H1 (cell line): Measurements from ENCODE around the gene PAK2. TPM values are rescaled to one million over a fixed set of nuclear protein-coding genes. Genes with fewer than 3 reads are reported as not detected.

Experiments
- CTCF ChIA-PET: fragments of 300-600 bp; sonication (Branson Sonifier 250); formaldehyde crosslinking; loops from one replicate; lab custom pipeline; 2021; ENCODE audit not compliant: partially characterized antibody; lab: Charles Lee
- POLR2A ChIA-PET: fragments of 300-600 bp; sonication (Branson Sonifier 250); formaldehyde crosslinking; loops from one replicate; lab custom pipeline; 2021; ENCODE audit warnings: inconsistent platforms; ENCODE audit not compliant: partially characterized antibody; lab: Charles Lee
- DNase-seq, 2 experiments: peaks; one replicate each; pipeline versions ENCODE4 v3.0.0 to v3.0.0-alpha.2; 2010 to 2022; ENCODE audit warnings: low spot score in 2 of 2, low read depth in 1 of 2, mixed read lengths in 1 of 2
- FAIRE-seq: peaks from 2 replicates; lab custom pipeline; 2011; peaks lifted over from hg19 to GRCh38; lab: Jason Lieb, UNC
- H2AFZ ChIP-seq: 2 replicates; pipeline ENCODE4 v1.8.1; 2012; ENCODE audit warnings: low read length, inconsistent platforms
- H2AK5ac ChIP-seq: 2 replicates; pipeline ENCODE4 v1.6.1; 2013; ENCODE audit warnings: low read depth, low read length
- H2BK120ac ChIP-seq: replicated peaks from 2 replicates; pipeline ENCODE3; 2013; ENCODE audit warnings: low read depth, low read length, inconsistent platforms
- H2BK12ac ChIP-seq: 2 replicates; pipeline ENCODE4 v1.6.1; 2013; ENCODE audit warnings: low read depth, low read length
- H2BK15ac ChIP-seq: 2 replicates; pipeline ENCODE4 v1.6.1; 2013; ENCODE audit warnings: low read length
- H2BK20ac ChIP-seq: 2 replicates; pipeline ENCODE4 v1.6.1; 2013; ENCODE audit warnings: low read length
- H2BK5ac ChIP-seq: 2 replicates; pipeline ENCODE4 v1.6.1; 2013; ENCODE audit warnings: low read depth, low read length
- H3K14ac ChIP-seq: 2 replicates; pipeline ENCODE4 v1.6.1; 2013; ENCODE audit warnings: inconsistent platforms; ENCODE audit not compliant: insufficient read length
- H3K18ac ChIP-seq: 2 replicates; pipeline ENCODE4 v1.6.1; 2013; ENCODE audit warnings: low read length; ENCODE audit errors: extremely low read depth
- H3K23ac ChIP-seq: 2 replicates; pipeline ENCODE4 v1.6.1; 2013; ENCODE audit warnings: inconsistent platforms; ENCODE audit not compliant: insufficient read length
- H3K23me2 ChIP-seq: 2 replicates; pipeline ENCODE4 v1.6.1; 2013; ENCODE audit warnings: low read depth, low read length
- H3K27ac ChIP-seq: 2 replicates; pipeline ENCODE4 v1.6.1; 2011; ENCODE audit warnings: low read depth, low read length, inconsistent platforms
- H3K27me3 ChIP-seq, 4 experiments: replicated peaks in 1 of 4; 1 replicate in 1 of 4; 2 replicates in 3 of 4; pipeline versions ENCODE4 v1.6.1 to v1.8.1; 2011 to 2013; ENCODE audit warnings: low read length in 3 of 4, mild to moderate bottlenecking in 3 of 4, inconsistent platforms in 2 of 4, mixed read lengths in 2 of 4, moderate library complexity in 1 of 4; ENCODE audit not compliant: control insufficient read depth in 3 of 4, insufficient read depth in 3 of 4; ENCODE audit errors: extremely low read depth in 1 of 4
- H3K36me3 ChIP-seq, 4 experiments: 2 replicates each; pipeline versions ENCODE4 v1.6.1 to v1.8.1; 2011 to 2013; ENCODE audit warnings: mild to moderate bottlenecking in 4 of 4, low read length in 3 of 4, moderate library complexity in 2 of 4, control low read depth in 1 of 4, inconsistent platforms in 1 of 4; ENCODE audit not compliant: insufficient read depth in 4 of 4, control insufficient read depth in 2 of 4
- H3K4ac ChIP-seq: replicated peaks from 2 replicates; pipeline ENCODE3; 2013; ENCODE audit warnings: low read length, low read depth, mixed read lengths, inconsistent platforms; ENCODE audit not compliant: insufficient read length
- H3K4me1 ChIP-seq, 4 experiments: replicated peaks in 1 of 4; 1 replicate in 1 of 4; 2 replicates in 3 of 4; pipeline versions ENCODE4 v1.6.1 to v1.8.1; 2011 to 2013; ENCODE audit warnings: low read length in 3 of 4, inconsistent platforms in 2 of 4, mixed read lengths in 1 of 4; ENCODE audit not compliant: insufficient read depth in 4 of 4, control insufficient read depth in 3 of 4
- H3K4me2 ChIP-seq, 2 experiments: 2 replicates each; pipeline versions ENCODE4 v1.6.1 to v1.8.1; 2011 to 2013; ENCODE audit warnings: low read depth in 2 of 2, low read length in 2 of 2, control low read depth in 1 of 2, inconsistent platforms in 1 of 2, mild to moderate bottlenecking in 1 of 2; ENCODE audit not compliant: insufficient read depth in 1 of 2
- H3K4me3 ChIP-seq, 4 experiments: fragments of 200-600, 300-600 bp in 1 of 4; sonication (generic), shearing (Covaris generic), sonication (Bioruptor Twin) in 1 of 4; 2 replicates each; pipeline versions ENCODE4 v1.5.1 to v1.8.1; 2011 to 2016; ENCODE audit warnings: low read length in 4 of 4, low read depth in 3 of 4, control low read depth in 2 of 4, inconsistent platforms in 2 of 4, mild to moderate bottlenecking in 2 of 4, mixed read lengths in 1 of 4, moderate library complexity in 1 of 4; ENCODE audit not compliant: insufficient read depth in 2 of 4; ENCODE audit errors: extremely low read depth in 1 of 4
- H3K56ac ChIP-seq: replicated peaks from 2 replicates; pipeline ENCODE3; 2013; ENCODE audit warnings: low read depth, mild to moderate bottlenecking, mixed read lengths, low read length, inconsistent platforms; ENCODE audit not compliant: insufficient read length
- H3K79me1 ChIP-seq: 2 replicates; pipeline ENCODE4 v1.6.1; 2013; ENCODE audit warnings: low read depth, low read length, control low read depth
- H3K79me2 ChIP-seq, 2 experiments: 2 replicates each; pipeline versions ENCODE4 v1.6.1 to v1.8.1; 2012 to 2013; ENCODE audit warnings: low read length in 2 of 2, mild to moderate bottlenecking in 2 of 2, inconsistent platforms in 1 of 2; ENCODE audit not compliant: insufficient read depth in 2 of 2, control insufficient read depth in 1 of 2
- H3K9ac ChIP-seq, 4 experiments: replicated peaks in 1 of 4; 1 replicate in 1 of 4; 2 replicates in 3 of 4; pipeline versions ENCODE4 v1.6.1 to v1.8.1; 2011 to 2013; ENCODE audit warnings: low read depth in 3 of 4, low read length in 3 of 4, control low read depth in 2 of 4, mild to moderate bottlenecking in 2 of 4, moderate library complexity in 2 of 4, inconsistent platforms in 1 of 4; ENCODE audit errors: extremely low read depth in 1 of 4
- H3K9me3 ChIP-seq, 2 experiments: 2 replicates each; pipeline versions ENCODE4 v1.6.1 to v1.8.1; 2012 to 2013; ENCODE audit warnings: mild to moderate bottlenecking in 2 of 2, moderate library complexity in 2 of 2, control low read depth in 1 of 2, inconsistent platforms in 1 of 2, low read depth in 1 of 2, low read length in 1 of 2, mixed read lengths in 1 of 2; ENCODE audit not compliant: insufficient read depth in 2 of 2
- H4K20me1 ChIP-seq, 2 experiments: replicated peaks in 1 of 2; 2 replicates each; pipeline versions ENCODE3 to v1.8.1; 2011 to 2013; ENCODE audit warnings: inconsistent platforms in 2 of 2, low read length in 2 of 2, mild to moderate bottlenecking in 1 of 2; ENCODE audit not compliant: insufficient read depth in 2 of 2, control insufficient read depth in 1 of 2
- H4K5ac ChIP-seq: 2 replicates; pipeline ENCODE4 v1.6.1; 2013; ENCODE audit warnings: low read length, low read depth, mixed read lengths, inconsistent platforms; ENCODE audit not compliant: insufficient read length
- H4K8ac ChIP-seq: 2 replicates; pipeline ENCODE4 v1.8.0; 2013; ENCODE audit warnings: mild to moderate bottlenecking, moderate library complexity, low read length, inconsistent platforms; ENCODE audit not compliant: insufficient read depth; ENCODE audit errors: extremely low read depth
- H4K91ac ChIP-seq: replicated peaks from 2 replicates; pipeline ENCODE3; 2013; ENCODE audit warnings: low read length, mixed read lengths, inconsistent platforms; ENCODE audit not compliant: insufficient read length
- CTBP2 ChIP-seq: IDR thresholded peaks from 2 replicates; pipeline ENCODE4 v1.7.0; 2011; ENCODE audit warnings: borderline replicate concordance, mild to moderate bottlenecking, moderate library complexity, mixed read lengths, low read length; ENCODE audit not compliant: insufficient read depth, insufficient read length
- CTCF ChIP-seq, 3 experiments: IDR thresholded peaks; 1 replicate in 2 of 3; 2 replicates in 1 of 3; pipeline versions ENCODE4 v1.5.1 to v1.6.1; 2011; ENCODE audit warnings: low read length in 3 of 3, mild to moderate bottlenecking in 3 of 3, inconsistent platforms in 2 of 3, low read depth in 1 of 3, moderate library complexity in 1 of 3; ENCODE audit not compliant: insufficient read depth in 1 of 3; ENCODE audit errors: control extremely low read depth in 1 of 3
- FOSL1 ChIP-seq: IDR thresholded peaks from 2 replicates; pipeline ENCODE4 v1.6.1; 2011; ENCODE audit warnings: mild to moderate bottlenecking, low read depth, low read length, moderate library complexity; ENCODE audit not compliant: insufficient read depth
- HDAC2 ChIP-seq, 2 experiments: fragments of 300-600 bp in 1 of 2; sonication (generic) in 1 of 2; IDR thresholded peaks; 2 replicates each; pipeline ENCODE4 v1.6.1; 2011 to 2012; ENCODE audit warnings: low read depth in 2 of 2, low read length in 2 of 2, mild to moderate bottlenecking in 2 of 2, moderate library complexity in 2 of 2, borderline replicate concordance in 1 of 2, inconsistent platforms in 1 of 2
- RBBP5 ChIP-seq: IDR thresholded peaks from 2 replicates; pipeline ENCODE4 v1.7.1; 2012; ENCODE audit warnings: low read depth, mild to moderate bottlenecking, inconsistent platforms, low read length, moderate library complexity, borderline replicate concordance
- SAP30 ChIP-seq: fragments of 300-600 bp; sonication (generic); IDR thresholded peaks from 2 replicates; pipeline ENCODE4 v1.7.1; 2012; ENCODE audit warnings: low read length, moderate library complexity, mild to moderate bottlenecking, inconsistent platforms; ENCODE audit not compliant: insufficient read depth, insufficient replicate concordance
- SRF ChIP-seq: IDR thresholded peaks from 2 replicates; pipeline ENCODE4 v1.6.1; 2011; ENCODE audit warnings: mild to moderate bottlenecking, low read depth, low read length, moderate library complexity
- WGBS, 2 experiments: shearing (Covaris generic) in 1 of 2; methylation state at CpG; one replicate each; pipeline versions ENCODE4 v1.1.6 to v1.1.7; 2013 to 2015; ENCODE audit warnings: low lambda C conversion rate in 2 of 2, mixed read lengths in 2 of 2, inconsistent platforms in 1 of 2, low coverage in 1 of 2, missing lambda C conversion rate in 1 of 2; ENCODE audit not compliant: insufficient replicate concordance in 2 of 2, insufficient coverage in 1 of 2, insufficient read length in 1 of 2; ENCODE audit errors: extremely low coverage in 1 of 2, missing lambda C conversion rate in 1 of 2; 5-methylcytosine and 5-hydroxymethylcytosine counted together
- polyA plus RNA-seq, 7 experiments: library from polyadenylated mRNA; depleted of rRNA in 3 of 7; stranded (reverse) in 5 of 7; unstranded in 2 of 7; fragments of >200 nt in 5 of 7; fragments of 200-250 nt in 2 of 7; gene quantifications; 1 replicate in 5 of 7; 2 replicates in 1 of 7; 4 replicates in 1 of 7; pipeline versions ENCODE4 v1.2.1 to v1.2.3, GENCODE V29; 2011 to 2013; ENCODE audit warnings: missing spikeins in 2 of 7, mixed read lengths in 2 of 7
- total RNA-seq: library from RNA; stranded (reverse); fragmentation: NEBNext Ultra II Directional; extraction: Animal tissue kit (Norgen Biotek cat#: 25700); gene quantifications from 2 replicates; pipeline ENCODE4 v1.2.1, GENCODE V29; 2021

The PAK2 gene
- total and polyA plus RNA-seq, 2 of the 8 experiments (the other 6 are each of a cell fraction or from before 2014, with no cell fraction given) = 13.1 to 60.5 TPM

- Histone ChIP-seq H2AFZ (no peak overlapping the region), H3K4me1 (peaks cover 0 to 13% (median 3%) of the 10 kb centered on the region in 4 experiments; a peak in 5 of 7 replicates), H4K8ac (no peak overlapping the region), H3K14ac (no peak overlapping the region), H3K79me2 (peaks cover 10 to 86% of the 10 kb centered on the region in 2 experiments), H2BK5ac (peak overlapping the region; percentile 77; the same call in 1 of the 2 replicates), H2AK5ac (peak overlapping the region; percentile 25; the same call in 1 of the 2 replicates), H3K23me2 (no peaks in the 10 kb centered on the region), H4K20me1 (peaks cover 6 to 7% of the 10 kb centered on the region in 2 experiments), H3K79me1 (peaks cover 15% of the 10 kb centered on the region), H4K5ac (no peak overlapping the region), H2BK15ac (0 out of 2 replicates have a peak overlapping the region, but pooled peaks have one; percentile 36), H3K36me3 (peaks cover 0 to 7% (median 2%) of the 10 kb centered on the region in 4 experiments; a peak in 3 of 8 replicates), H2BK12ac (peak overlapping the region; percentile 21; the same call in 1 of the 2 replicates), H2BK20ac (0 out of 2 replicates have a peak overlapping the region, but pooled peaks have one; percentile 34), H3K23ac (no peak overlapping the region), H4K91ac (no peak overlapping the region), H3K9me3 (no peaks in the 10 kb centered on the region), H3K27me3 (no peaks in the 10 kb centered on the region; a peak in 1 of 7 replicates), H3K4me3 (no peak overlapping the region), H3K4ac (peak overlapping the region; percentile 0), H3K18ac (no peak overlapping the region), H2BK120ac (no peak overlapping the region), H3K9ac (no peak overlapping the region; a peak in 2 of 7 replicates), H3K27ac (no peak overlapping the region), H3K4me2 (no peak overlapping the region), H3K56ac (no peak overlapping the region)
- POLR2A ChIA-PET = interaction anchor here (4.8 kb wide), 1 partner anchor 14 kb away, joined by 23 read pairs; the partner anchor contains the start of gene PAK2
- CTCF ChIA-PET = no interaction called here
- DNase-seq = no peak
- FAIRE-seq = no peak
- WGBS, 2 experiments = 92% methylated on average over 9 of the region's 9 CpGs; no CpG with 5 or more reads in 1 of the 2 experiments
- TF ChIP-seq SRF = no peak
- TF ChIP-seq FOSL1 = no peak
- no peak for TF ChIP-seq HDAC2 (IDR thresholded peaks at IDR 0.05; ENCODE audit: borderline replicate concordance in 1 of 2, low read depth in 2 of 2, low read length in 2 of 2)
- TF ChIP-seq CTCF (IDR thresholded peaks at IDR 0.05; ENCODE audit: control extremely low read depth in 1 of 3, insufficient read depth in 1 of 3, low read depth in 1 of 3, low read length in 3 of 3) = no peak
- TF ChIP-seq CTBP2 = no peak
- no peak for TF ChIP-seq RBBP5
- no peak for TF ChIP-seq SAP30
Observed at GRCh38 chr3:196754091-196754981, 14.7 kb downstream of the PAK2 start.
